ENCODE data around the gene HIRA. TPM values are rescaled to one million over a fixed set of nuclear protein-coding genes. Genes with fewer than 3 reads are reported as not detected.

The HIRA gene
- total and polyA plus RNA-seq, 9 of the 15 experiments (the other 6 are each of a cell fraction or from before 2014, with no cell fraction given) = 0.96 to 132 (median 58.4) TPM

DNA sequence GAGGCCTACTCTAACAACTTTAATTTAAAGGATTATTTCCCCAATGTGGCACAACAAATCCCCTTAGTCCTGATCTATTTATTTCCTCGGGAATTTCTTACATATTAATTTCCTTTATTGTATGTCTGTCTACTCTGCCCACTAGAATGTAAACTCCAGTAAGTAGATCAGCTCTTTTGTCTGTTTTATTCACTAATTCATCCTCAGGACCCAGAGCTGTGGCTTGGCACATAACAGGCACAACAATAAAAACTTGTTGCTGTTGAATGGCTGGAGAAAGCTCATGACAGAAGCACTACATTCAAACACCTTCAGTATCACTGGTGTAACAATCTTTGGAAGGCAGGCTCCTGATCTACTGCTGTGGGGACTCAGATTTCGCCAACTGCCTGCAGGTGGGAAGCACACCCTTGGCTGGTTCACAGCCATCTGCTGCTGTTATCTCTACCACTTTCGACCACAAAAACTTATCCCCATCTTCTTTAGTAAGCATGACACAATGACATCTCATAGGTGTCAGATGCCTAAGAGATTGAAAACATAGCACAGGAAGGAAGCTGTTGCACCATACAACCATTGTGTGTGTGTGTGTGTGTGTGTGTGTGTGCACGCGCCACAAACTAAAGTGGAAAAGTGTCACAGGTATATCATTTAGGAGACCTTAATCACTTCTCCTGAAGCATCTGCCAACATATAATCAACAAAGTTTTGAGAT is 11.9 kb downstream of the HIRA start (continued):
- TF ChIP-seq, protein P1, sequence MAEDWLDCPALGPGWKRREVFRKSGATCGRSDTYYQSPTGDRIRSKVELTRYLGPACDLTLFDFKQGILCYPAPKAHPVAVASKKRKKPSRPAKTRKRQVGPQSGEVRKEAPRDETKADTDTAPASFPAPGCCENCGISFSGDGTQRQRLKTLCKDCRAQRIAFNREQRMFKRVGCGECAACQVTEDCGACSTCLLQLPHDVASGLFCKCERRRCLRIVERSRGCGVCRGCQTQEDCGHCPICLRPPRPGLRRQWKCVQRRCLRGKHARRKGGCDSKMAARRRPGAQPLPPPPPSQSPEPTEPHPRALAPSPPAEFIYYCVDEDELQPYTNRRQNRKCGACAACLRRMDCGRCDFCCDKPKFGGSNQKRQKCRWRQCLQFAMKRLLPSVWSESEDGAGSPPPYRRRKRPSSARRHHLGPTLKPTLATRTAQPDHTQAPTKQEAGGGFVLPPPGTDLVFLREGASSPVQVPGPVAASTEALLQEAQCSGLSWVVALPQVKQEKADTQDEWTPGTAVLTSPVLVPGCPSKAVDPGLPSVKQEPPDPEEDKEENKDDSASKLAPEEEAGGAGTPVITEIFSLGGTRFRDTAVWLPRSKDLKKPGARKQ (CRISPR knock-in tag; IDR thresholded peaks at IDR 0.05) = no peak
- TF ChIP-seq MEF2A (IDR thresholded peaks at IDR 0.05; ENCODE audit: control insufficient read depth, low read depth, low read length) = no peak
- TF ChIP-seq MTA2 (IDR thresholded peaks at IDR 0.05; ENCODE audit: low read depth) = peak; percentile 97
- peak; percentile 65; the same call in 1 of the 2 replicates for TF ChIP-seq E2F3 (CRISPR knock-in tag; IDR thresholded peaks at IDR 0.05)
- TF ChIP-seq ZKSCAN8 (CRISPR knock-in tag; IDR thresholded peaks at IDR 0.05) = peak; percentile 94; the same call in 1 of the 2 replicates
- TF ChIP-seq, protein P2, sequence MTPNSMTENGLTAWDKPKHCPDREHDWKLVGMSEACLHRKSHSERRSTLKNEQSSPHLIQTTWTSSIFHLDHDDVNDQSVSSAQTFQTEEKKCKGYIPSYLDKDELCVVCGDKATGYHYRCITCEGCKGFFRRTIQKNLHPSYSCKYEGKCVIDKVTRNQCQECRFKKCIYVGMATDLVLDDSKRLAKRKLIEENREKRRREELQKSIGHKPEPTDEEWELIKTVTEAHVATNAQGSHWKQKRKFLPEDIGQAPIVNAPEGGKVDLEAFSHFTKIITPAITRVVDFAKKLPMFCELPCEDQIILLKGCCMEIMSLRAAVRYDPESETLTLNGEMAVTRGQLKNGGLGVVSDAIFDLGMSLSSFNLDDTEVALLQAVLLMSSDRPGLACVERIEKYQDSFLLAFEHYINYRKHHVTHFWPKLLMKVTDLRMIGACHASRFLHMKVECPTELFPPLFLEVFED (CRISPR knock-in tag; conservative IDR thresholded peaks at IDR 0.05) = peak; percentile 41; the same call in 1 of the 2 replicates
- peak; percentile 98 for TF ChIP-seq DMBX1 (CRISPR knock-in tag; IDR thresholded peaks at IDR 0.05; ENCODE audit: borderline replicate concordance)
- no peak for TF ChIP-seq CBFB (CRISPR knock-in tag; IDR thresholded peaks at IDR 0.05)
- TF ChIP-seq ELF2 (CRISPR knock-in tag; IDR thresholded peaks at IDR 0.05) = peak; percentile 55; the same call in 1 of the 2 replicates
- TF ChIP-seq ZNF77 (CRISPR knock-in tag; IDR thresholded peaks at IDR 0.05) = no peak; the same call in 1 of the 2 replicates
- 0 out of 2 replicates have a peak, but pooled peaks have one; percentile 99 for TF ChIP-seq TAL1 (IDR thresholded peaks at IDR 0.05)
- no peak for TF ChIP-seq POLR2G (IDR thresholded peaks at IDR 0.05; ENCODE audit: low read depth, low read length)
- no peak for TF ChIP-seq TBP (optimal IDR thresholded peaks at IDR 0.05; ENCODE audit: low read depth, low read length)
- no peak; the same call in 1 of the 2 replicates for TF ChIP-seq HMG20A (CRISPR knock-in tag; conservative IDR thresholded peaks at IDR 0.05)
- TF ChIP-seq ZNF584 (CRISPR knock-in tag; IDR thresholded peaks at IDR 0.05; ENCODE audit: low read depth) = peak; percentile 89
- no peak for TF ChIP-seq NONO (IDR thresholded peaks at IDR 0.05; ENCODE audit: low read depth in 2 of 2, low read length in 1 of 2)
- TF ChIP-seq ELF1 (tag; IDR thresholded peaks at IDR 0.05) = no peak
- TF ChIP-seq MCM5 (IDR thresholded peaks at IDR 0.05; ENCODE audit: low read depth) = no peak
- TF ChIP-seq POLR2B (IDR thresholded peaks at IDR 0.05; ENCODE audit: low read depth, partially characterized antibody) = no peak
- TF ChIP-seq ETS2 (tag; IDR thresholded peaks at IDR 0.05; ENCODE audit: borderline replicate concordance, poor library complexity, severe bottlenecking) = no peak
- TF ChIP-seq ZNF12 (CRISPR knock-in tag; IDR thresholded peaks at IDR 0.05) = no peak
- TF ChIP-seq FOXK1 (CRISPR knock-in tag; IDR thresholded peaks at IDR 0.05; ENCODE audit: borderline replicate concordance) = no peak
- TF ChIP-seq, protein P3, sequence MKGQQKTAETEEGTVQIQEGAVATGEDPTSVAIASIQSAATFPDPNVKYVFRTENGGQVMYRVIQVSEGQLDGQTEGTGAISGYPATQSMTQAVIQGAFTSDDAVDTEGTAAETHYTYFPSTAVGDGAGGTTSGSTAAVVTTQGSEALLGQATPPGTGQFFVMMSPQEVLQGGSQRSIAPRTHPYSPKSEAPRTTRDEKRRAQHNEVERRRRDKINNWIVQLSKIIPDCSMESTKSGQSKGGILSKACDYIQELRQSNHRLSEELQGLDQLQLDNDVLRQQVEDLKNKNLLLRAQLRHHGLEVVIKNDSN (CRISPR knock-in tag; IDR thresholded peaks at IDR 0.05) = no peak
- no peak for TF ChIP-seq NCOA2 (IDR thresholded peaks at IDR 0.05; ENCODE audit: partially characterized antibody in 2 of 2)
- no peak for TF ChIP-seq ZC3H4 (CRISPR knock-in tag; IDR thresholded peaks at IDR 0.05; ENCODE audit: borderline replicate concordance)
- no peak for TF ChIP-seq BRD9 (IDR thresholded peaks at IDR 0.05; ENCODE audit: low read depth, partially characterized antibody)
